Measurements from ENCODE around the gene JAKMIP2. TPM values are rescaled to one million over a fixed set of nuclear protein-coding genes. Genes with fewer than 3 reads are reported as not detected.

Gene JAKMIP2
- total RNA-seq, 1 experiment from 2014 or later, result 6.4 TPM

DNA sequence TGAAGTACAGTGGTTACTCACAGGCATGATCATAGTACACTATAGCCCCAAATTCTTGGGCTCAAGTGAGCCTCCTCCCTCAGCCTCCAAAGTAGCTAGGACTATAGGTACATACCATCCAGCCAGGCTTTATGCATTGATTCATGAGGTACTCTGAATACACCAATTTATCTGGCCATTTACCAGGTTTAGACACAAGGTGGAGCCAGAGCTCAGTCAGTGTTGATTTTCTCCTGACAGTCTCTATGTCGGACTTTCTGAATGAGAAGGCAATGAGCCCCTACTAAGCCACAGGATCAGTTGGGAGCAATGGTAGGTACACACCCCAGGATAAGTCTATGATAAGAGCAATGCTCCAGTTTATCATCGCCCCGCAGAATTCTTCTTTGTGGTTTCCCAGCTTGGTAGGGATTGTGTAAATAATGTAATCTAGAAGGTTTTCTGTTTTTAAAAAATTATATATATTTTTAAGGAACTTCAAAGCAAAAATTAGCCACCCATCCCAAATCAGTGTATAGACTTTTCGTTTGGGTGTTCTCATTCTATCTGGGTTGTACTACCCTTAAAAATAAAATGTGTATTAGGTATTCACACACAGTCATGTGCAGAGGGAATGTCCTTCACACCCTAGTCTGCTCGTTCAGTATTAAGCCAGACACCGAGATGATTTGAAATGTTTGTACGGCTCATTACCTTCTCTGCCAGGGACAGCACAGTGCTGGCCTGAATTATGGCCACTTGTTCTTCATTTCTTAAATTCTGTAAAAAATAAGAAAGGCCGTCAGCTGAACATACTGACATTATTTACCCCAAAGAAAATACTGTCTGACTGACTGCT lies 154.3 kb downstream of the JAKMIP2 start:
- no peak overlapping the region for H2BK5ac ChIP-seq (ENCODE audit: insufficient read length, low read length)
- no peak overlapping the region for H2AK5ac ChIP-seq (ENCODE audit: insufficient read length, low read length)
- no peaks in the 10 kb centered on the region for H3K79me2 ChIP-seq (ENCODE audit: insufficient read depth, low read length)
- no peaks in the 10 kb centered on the region for H4K20me1 ChIP-seq (ENCODE audit: control insufficient read depth, insufficient read depth, insufficient read length)
- H3K79me1 ChIP-seq (ENCODE audit: insufficient read depth, low read depth, low read length, poor library complexity, severe bottlenecking), result no peaks in the 10 kb centered on the region
- peaks cover 17 to 21% of the 10 kb centered on the region in 2 experiments for H3K4me1 Mint-ChIP-seq
- H3K27ac Mint-ChIP-seq, result peak overlapping the region in 1 of 3 experiments; percentile 87; a peak in 2 of 7 replicates
- no peak overlapping the region for H4K91ac ChIP-seq (ENCODE audit: insufficient read length, low read depth, low read length)
- no peak overlapping the region for H3K27ac ChIP-seq (ENCODE audit: insufficient read length, low read depth, low read length)
- no peak overlapping the region for H2AFZ ChIP-seq (ENCODE audit: low read length)
- no peak overlapping the region for H3K4ac ChIP-seq (ENCODE audit: low read depth, low read length)
- no peak overlapping the region for H2BK120ac ChIP-seq (ENCODE audit: low read depth, low read length, poor library complexity, severe bottlenecking)
- no peak overlapping the region for H4K5ac ChIP-seq (ENCODE audit: insufficient read length, low read depth, low read length)
- H3K56ac ChIP-seq (ENCODE audit: insufficient read length, low read depth, low read length), result no peak overlapping the region
- no peaks in the 10 kb centered on the region for H3K27me3 ChIP-seq (ENCODE audit: insufficient read depth, low read length)
- no peak overlapping the region for H2BK12ac ChIP-seq (ENCODE audit: insufficient read length, low read depth, low read length)
- H3K9me3 ChIP-seq (ENCODE audit: control insufficient read depth, low read depth, low read length), result no peaks in the 10 kb centered on the region
- H3K4me1 ChIP-seq (ENCODE audit: insufficient read depth, low read length), result no peaks in the 10 kb centered on the region
- H3K18ac ChIP-seq (ENCODE audit: insufficient read length, low read depth, low read length), result no peak overlapping the region
- no peak overlapping the region for H3K23ac ChIP-seq (ENCODE audit: insufficient read length, low read depth, low read length)
- DNase-seq, result peak; percentile 74
- no peaks in the 10 kb centered on the region for H3K23me2 ChIP-seq (ENCODE audit: insufficient read length, low read depth, low read length, poor library complexity, severe bottlenecking)
- WGBS (ENCODE audit: extremely low coverage, insufficient read length, low lambda C conversion rate), result no CpG with 5 or more reads among the region's 8 CpGs
- no peak overlapping the region for H4K8ac ChIP-seq (replicated peaks; ENCODE audit: insufficient read length, low read depth, low read length)
- H3K9ac ChIP-seq (ENCODE audit: extremely low read depth, insufficient read length, low read length), result no peak overlapping the region
- TF ChIP-seq, protein P1, sequence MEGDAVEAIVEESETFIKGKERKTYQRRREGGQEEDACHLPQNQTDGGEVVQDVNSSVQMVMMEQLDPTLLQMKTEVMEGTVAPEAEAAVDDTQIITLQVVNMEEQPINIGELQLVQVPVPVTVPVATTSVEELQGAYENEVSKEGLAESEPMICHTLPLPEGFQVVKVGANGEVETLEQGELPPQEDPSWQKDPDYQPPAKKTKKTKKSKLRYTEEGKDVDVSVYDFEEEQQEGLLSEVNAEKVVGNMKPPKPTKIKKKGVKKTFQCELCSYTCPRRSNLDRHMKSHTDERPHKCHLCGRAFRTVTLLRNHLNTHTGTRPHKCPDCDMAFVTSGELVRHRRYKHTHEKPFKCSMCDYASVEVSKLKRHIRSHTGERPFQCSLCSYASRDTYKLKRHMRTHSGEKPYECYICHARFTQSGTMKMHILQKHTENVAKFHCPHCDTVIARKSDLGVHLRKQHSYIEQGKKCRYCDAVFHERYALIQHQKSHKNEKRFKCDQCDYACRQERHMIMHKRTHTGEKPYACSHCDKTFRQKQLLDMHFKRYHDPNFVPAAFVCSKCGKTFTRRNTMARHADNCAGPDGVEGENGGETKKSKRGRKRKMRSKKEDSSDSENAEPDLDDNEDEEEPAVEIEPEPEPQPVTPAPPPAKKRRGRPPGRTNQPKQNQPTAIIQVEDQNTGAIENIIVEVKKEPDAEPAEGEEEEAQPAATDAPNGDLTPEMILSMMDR (conservative IDR thresholded peaks at IDR 0.05), result peak; percentile 84
- H3K4me2 ChIP-seq (ENCODE audit: insufficient read depth, insufficient read length, low read length), result no peak overlapping the region
- no peak overlapping the region for H2BK15ac ChIP-seq (ENCODE audit: low read depth, low read length)
- H3K4me3 Mint-ChIP-seq, result no peak overlapping the region
- H3K27me3 Mint-ChIP-seq (ENCODE audit: low read depth), result no peaks in the 10 kb centered on the region
- no peak overlapping the region for H3T11ph ChIP-seq (ENCODE audit: low read length)
- H3K9me3 Mint-ChIP-seq, result no peaks in the 10 kb centered on the region
- no peak overlapping the region for H3K14ac ChIP-seq (ENCODE audit: insufficient read depth, low read length)
- peaks cover 11 to 50% (median 23%) of the 10 kb centered on the region in 3 experiments; a peak in 6 of 7 replicates for H3K36me3 Mint-ChIP-seq (ENCODE audit: insufficient read depth in 1 of 3, low read depth in 3 of 3)
- no peak overlapping the region for H2BK20ac ChIP-seq (ENCODE audit: low read depth, low read length, poor library complexity, severe bottlenecking)
